ENCODE data around the gene TEP1. TPM values are rescaled to one million over a fixed set of nuclear protein-coding genes. Genes with fewer than 3 reads are reported as not detected.

Gene TEP1
- total and polyA plus RNA-seq, 2 of the 13 experiments (the other 11 are each of a cell fraction or from before 2014, with no cell fraction given) = 11.0 to 12.8 TPM

DNA sequence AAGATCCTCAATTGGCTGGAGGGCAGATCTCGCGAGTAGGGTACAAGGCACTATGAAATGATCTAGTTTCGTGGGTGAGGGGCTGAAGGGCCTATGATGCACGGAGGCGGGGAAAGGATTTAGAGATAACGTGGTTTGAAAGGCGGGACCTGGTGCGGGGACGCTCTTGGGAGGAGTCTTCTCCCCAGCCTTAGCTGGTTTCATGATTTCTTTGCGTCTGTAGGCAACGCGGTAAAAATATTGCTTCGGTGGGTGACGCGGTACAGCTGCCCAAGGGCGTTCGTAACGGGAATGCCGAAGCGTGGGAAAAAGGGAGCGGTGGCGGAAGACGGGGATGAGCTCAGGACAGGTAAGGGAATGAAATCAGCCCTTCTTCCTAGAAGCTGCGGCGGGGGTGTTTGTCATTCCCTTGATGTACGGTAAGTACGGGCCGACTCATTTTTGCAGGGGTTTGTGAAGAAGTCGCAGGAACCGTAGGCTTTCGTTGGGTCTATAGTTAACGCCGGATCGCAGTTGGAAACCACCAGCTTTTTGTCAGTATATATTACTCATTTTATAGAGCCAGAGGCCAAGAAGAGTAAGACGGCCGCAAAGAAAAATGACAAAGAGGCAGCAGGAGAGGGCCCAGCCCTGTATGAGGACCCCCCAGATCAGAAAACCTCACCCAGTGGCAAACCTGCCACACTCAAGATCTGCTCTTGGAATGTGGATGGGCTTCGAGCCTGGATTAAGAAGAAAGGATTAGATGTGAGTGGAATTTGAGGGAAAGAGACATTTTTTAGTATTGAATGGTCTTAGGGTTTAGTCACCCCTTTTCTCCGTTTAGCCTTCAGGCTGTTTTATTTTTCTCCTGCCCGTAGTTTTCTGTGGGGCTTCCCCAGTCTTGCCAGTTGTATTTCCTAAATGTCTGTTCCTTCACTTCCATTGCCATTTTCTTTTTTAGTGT, 42.3 kb upstream of the TEP1 start (continued):
- TF ChIP-seq, protein P1, sequence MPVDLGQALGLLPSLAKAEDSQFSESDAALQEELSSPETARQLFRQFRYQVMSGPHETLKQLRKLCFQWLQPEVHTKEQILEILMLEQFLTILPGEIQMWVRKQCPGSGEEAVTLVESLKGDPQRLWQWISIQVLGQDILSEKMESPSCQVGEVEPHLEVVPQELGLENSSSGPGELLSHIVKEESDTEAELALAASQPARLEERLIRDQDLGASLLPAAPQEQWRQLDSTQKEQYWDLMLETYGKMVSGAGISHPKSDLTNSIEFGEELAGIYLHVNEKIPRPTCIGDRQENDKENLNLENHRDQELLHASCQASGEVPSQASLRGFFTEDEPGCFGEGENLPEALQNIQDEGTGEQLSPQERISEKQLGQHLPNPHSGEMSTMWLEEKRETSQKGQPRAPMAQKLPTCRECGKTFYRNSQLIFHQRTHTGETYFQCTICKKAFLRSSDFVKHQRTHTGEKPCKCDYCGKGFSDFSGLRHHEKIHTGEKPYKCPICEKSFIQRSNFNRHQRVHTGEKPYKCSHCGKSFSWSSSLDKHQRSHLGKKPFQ (CRISPR knock-in tag; IDR thresholded peaks at IDR 0.05; ENCODE audit: insufficient replicate concordance) = no peak
- TF ChIP-seq MYNN (CRISPR knock-in tag; IDR thresholded peaks at IDR 0.05; ENCODE audit: low read depth) = no peak
- TF ChIP-seq ZNF34 (CRISPR knock-in tag; IDR thresholded peaks at IDR 0.05; ENCODE audit: borderline replicate concordance) = no peak
- no peak for TF ChIP-seq RAD51 (IDR thresholded peaks at IDR 0.05; ENCODE audit: borderline replicate concordance)
- TF ChIP-seq SMAD9 (CRISPR knock-in tag; IDR thresholded peaks at IDR 0.05) = no peak; the same call in 1 of the 2 replicates
- no peak for TF ChIP-seq U2AF2 (IDR thresholded peaks at IDR 0.05; ENCODE audit: low read depth, low read length)
- TF ChIP-seq, protein P2, sequence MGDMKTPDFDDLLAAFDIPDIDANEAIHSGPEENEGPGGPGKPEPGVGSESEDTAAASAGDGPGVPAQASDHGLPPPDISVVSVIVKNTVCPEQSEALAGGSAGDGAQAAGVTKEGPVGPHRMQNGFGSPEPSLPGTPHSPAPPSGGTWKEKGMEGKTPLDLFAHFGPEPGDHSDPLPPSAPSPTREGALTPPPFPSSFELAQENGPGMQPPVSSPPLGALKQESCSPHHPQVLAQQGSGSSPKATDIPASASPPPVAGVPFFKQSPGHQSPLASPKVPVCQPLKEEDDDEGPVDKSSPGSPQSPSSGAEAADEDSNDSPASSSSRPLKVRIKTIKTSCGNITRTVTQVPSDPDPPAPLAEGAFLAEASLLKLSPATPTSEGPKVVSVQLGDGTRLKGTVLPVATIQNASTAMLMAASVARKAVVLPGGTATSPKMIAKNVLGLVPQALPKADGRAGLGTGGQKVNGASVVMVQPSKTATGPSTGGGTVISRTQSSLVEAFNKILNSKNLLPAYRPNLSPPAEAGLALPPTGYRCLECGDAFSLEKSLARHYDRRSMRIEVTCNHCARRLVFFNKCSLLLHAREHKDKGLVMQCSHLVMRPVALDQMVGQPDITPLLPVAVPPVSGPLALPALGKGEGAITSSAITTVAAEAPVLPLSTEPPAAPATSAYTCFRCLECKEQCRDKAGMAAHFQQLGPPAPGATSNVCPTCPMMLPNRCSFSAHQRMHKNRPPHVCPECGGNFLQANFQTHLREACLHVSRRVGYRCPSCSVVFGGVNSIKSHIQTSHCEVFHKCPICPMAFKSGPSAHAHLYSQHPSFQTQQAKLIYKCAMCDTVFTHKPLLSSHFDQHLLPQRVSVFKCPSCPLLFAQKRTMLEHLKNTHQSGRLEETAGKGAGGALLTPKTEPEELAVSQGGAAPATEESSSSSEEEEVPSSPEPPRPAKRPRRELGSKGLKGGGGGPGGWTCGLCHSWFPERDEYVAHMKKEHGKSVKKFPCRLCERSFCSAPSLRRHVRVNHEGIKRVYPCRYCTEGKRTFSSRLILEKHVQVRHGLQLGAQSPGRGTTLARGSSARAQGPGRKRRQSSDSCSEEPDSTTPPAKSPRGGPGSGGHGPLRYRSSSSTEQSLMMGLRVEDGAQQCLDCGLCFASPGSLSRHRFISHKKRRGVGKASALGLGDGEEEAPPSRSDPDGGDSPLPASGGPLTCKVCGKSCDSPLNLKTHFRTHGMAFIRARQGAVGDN (CRISPR knock-in tag; IDR thresholded peaks at IDR 0.05) = peak; percentile 54
- no peak; the same call in 1 of the 2 replicates for TF ChIP-seq ZIK1 (CRISPR knock-in tag; IDR thresholded peaks at IDR 0.05; ENCODE audit: borderline replicate concordance, low read depth)
- TF ChIP-seq ZFX (CRISPR knock-in tag; IDR thresholded peaks at IDR 0.05; ENCODE audit: low read depth) = 0 out of 2 replicates have a peak, but pooled peaks have one; percentile 47
- TF ChIP-seq, protein P3, sequence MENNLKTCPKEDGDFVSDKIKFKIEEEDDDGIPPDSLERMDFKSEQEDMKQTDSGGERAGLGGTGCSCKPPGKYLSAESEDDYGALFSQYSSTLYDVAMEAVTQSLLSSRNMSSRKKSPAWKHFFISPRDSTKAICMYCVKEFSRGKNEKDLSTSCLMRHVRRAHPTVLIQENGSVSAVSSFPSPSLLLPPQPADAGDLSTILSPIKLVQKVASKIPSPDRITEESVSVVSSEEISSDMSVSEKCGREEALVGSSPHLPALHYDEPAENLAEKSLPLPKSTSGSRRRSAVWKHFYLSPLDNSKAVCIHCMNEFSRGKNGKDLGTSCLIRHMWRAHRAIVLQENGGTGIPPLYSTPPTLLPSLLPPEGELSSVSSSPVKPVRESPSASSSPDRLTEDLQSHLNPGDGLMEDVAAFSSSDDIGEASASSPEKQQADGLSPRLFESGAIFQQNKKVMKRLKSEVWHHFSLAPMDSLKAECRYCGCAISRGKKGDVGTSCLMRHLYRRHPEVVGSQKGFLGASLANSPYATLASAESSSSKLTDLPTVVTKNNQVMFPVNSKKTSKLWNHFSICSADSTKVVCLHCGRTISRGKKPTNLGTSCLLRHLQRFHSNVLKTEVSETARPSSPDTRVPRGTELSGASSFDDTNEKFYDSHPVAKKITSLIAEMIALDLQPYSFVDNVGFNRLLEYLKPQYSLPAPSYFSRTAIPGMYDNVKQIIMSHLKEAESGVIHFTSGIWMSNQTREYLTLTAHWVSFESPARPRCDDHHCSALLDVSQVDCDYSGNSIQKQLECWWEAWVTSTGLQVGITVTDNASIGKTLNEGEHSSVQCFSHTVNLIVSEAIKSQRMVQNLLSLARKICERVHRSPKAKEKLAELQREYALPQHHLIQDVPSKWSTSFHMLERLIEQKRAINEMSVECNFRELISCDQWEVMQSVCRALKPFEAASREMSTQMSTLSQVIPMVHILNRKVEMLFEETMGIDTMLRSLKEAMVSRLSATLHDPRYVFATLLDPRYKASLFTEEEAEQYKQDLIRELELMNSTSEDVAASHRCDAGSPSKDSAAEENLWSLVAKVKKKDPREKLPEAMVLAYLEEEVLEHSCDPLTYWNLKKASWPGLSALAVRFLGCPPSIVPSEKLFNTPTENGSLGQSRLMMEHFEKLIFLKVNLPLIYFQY (CRISPR knock-in tag; IDR thresholded peaks at IDR 0.05; ENCODE audit: borderline replicate concordance) = no peak
- TF ChIP-seq ZNF850 (CRISPR knock-in tag; conservative IDR thresholded peaks at IDR 0.05) = no peak
- no peak for TF ChIP-seq ZSCAN30 (CRISPR knock-in tag; IDR thresholded peaks at IDR 0.05)
- no peak for TF ChIP-seq ZMAT3 (CRISPR knock-in tag; conservative IDR thresholded peaks at IDR 0.05)
- TF ChIP-seq NFKBIZ (CRISPR knock-in tag; IDR thresholded peaks at IDR 0.05) = no peak
- TF ChIP-seq CHD2 (IDR thresholded peaks at IDR 0.05; ENCODE audit: low read depth, low read length) = peak; percentile 89
- TF ChIP-seq HHEX (CRISPR knock-in tag; IDR thresholded peaks at IDR 0.05) = no peak
- TF ChIP-seq RXRA (CRISPR knock-in tag; IDR thresholded peaks at IDR 0.05) = no peak; the same call in 1 of the 2 replicates
- TF ChIP-seq ZNF549 (CRISPR knock-in tag; IDR thresholded peaks at IDR 0.05) = no peak
- no peak; the same call in 1 of the 2 replicates for TF ChIP-seq RCOR2 (CRISPR knock-in tag; IDR thresholded peaks at IDR 0.05)
- no peak for TF ChIP-seq SRSF4 (IDR thresholded peaks at IDR 0.05; ENCODE audit: low read depth, low read length, poor library complexity, severe bottlenecking)
